Heart right ventricle (tissue), 16 donors: Measurements from ENCODE around the gene PLEKHD1. TPM values are rescaled to one million over a fixed set of nuclear protein-coding genes. Genes with fewer than 3 reads are reported as not detected.

ENCODE experiments used
- ATAC-seq, 8 donors: fragments of 200-7000 bp; cut with Tn5 transposase; one replicate each; pipeline ENCODE4 v1.9.1; 2020; ENCODE audit warnings: mild to moderate bottlenecking in 8 of 8, moderate library complexity in 8 of 8, moderate number of reproducible peaks in 1 of 8
- DNase-seq, 2 donors: peaks; one replicate each; pipeline ENCODE4 v3.0.0-alpha.2; 2020
- H3K27ac ChIP-seq, 10 donors: fragments of 200-600 bp; sonication (generic) in 2 of 10; one replicate each; pipeline versions ENCODE4 v1.5.0 to v1.8.0; 2020 to 2022; ENCODE audit warnings: mild to moderate bottlenecking in 3 of 10
- H3K27me3 ChIP-seq, 7 donors: fragments of 200-600 bp; one replicate each; pipeline ENCODE4 v1.8.0; 2021 to 2022; ENCODE audit warnings: mild to moderate bottlenecking in 2 of 7
- H3K36me3 ChIP-seq, 9 donors: fragments of 200-600 bp; sonication (generic) in 1 of 9; one replicate each; pipeline versions ENCODE4 v1.5.0 to v1.8.0; 2020 to 2022; ENCODE audit warnings: mild to moderate bottlenecking in 2 of 9
- H3K4me1 ChIP-seq, 9 donors: fragments of 200-600 bp; sonication (generic) in 1 of 9; one replicate each; pipeline versions ENCODE4 v1.5.0 to v1.8.0; 2020 to 2022; ENCODE audit warnings: mild to moderate bottlenecking in 4 of 9
- H3K4me3 ChIP-seq, 10 donors: fragments of 200-600 bp; sonication (generic) in 2 of 10; one replicate each; pipeline versions ENCODE4 v1.5.0 to v1.8.0; 2020 to 2022; ENCODE audit warnings: mild to moderate bottlenecking in 7 of 10, moderate library complexity in 2 of 10
- H3K9me3 ChIP-seq, 11 donors: fragments of 200-600 bp in 10 of 11; sonication (generic) in 2 of 11; one replicate each; pipeline versions ENCODE4 v1.5.0 to v1.8.0; 2013 to 2022; ENCODE audit warnings: mild to moderate bottlenecking in 2 of 11, control low read depth in 1 of 11, moderate library complexity in 1 of 11
- WGBS, 2 donors: extraction: QIAGEN DNeasy Blood & Tissue Kit; methylation state at CpG; one replicate each; pipeline ENCODE4 v1.1.7; 2013; ENCODE audit warnings: inconsistent platforms in 1 of 2; 5-methylcytosine and 5-hydroxymethylcytosine counted together
- intact Hi-C, 10 donors: fragments of 100-400 bp; cut with DNase I; formaldehyde crosslinking; loops; one replicate each; pipeline versions ENCODE4 v1.11.1 to v1.14.2; 2022
- long read RNA-seq, 3 donors: library from polyadenylated mRNA; unstranded; transcript quantifications; one replicate each; pipeline ENCODE4 v2.0.0, GENCODE V29; 2020 to 2021
- polyA plus RNA-seq, 2 donors: library from polyadenylated mRNA; stranded (reverse); fragments of 200-250 nt; gene quantifications; one replicate each; pipeline ENCODE4 v1.2.3, GENCODE V29; 2013
- total RNA-seq, 10 donors: library from RNA; stranded (reverse); fragmentation: NEBNext Ultra II Directional in 3 of 10; extraction: Animal tissue kit (Norgen Biotek cat#: 25700) in 3 of 10; gene quantifications; one replicate each; pipeline versions ENCODE4 v1.2.1 to v1.2.4, GENCODE V29; 2021 to 2023
- TF ChIP-seq, protein P1 (sequence below), 9 donors: fragments of 200-600 bp; sonication (generic) in 2 of 9; IDR thresholded peaks; one replicate each; pipeline versions ENCODE4 v1.5.0 to v1.8.0; 2021 to 2022; ENCODE audit warnings: antibody characterized with exemption in 9 of 9, mild to moderate bottlenecking in 5 of 9, moderate library complexity in 1 of 9
- donor health status: Arrhythmogenic right ventricular cardiomyopathy.
- donor health status: ischemic (EF 13 %, LVEDD 7.1; RV severe dilation, severe dysfunction).
- donor health status: healthy with polysubstance abuse.
- donor health status: DM: no; HTN: yes; CAD: no.
- donor health status: DM: no; HTN: no; CAD: no.
- donor health status: ischemic (EF 25% LVEDD 6.9; RV normal size, moderate dysfunction).
- donor health status: ischemic (EF 25% LVEDD 5.7; RV mildly dilated, moderate dysfunction).
- donor health status: healthy.
- donor health status: DM: yes; HTN: yes; CAD: no.
- donor health status: Ischemic cardiomyopathy.
- donor health status: ischemic (EF 35%, LVEDD 5.7; RV mildly dilated, moderate dysfunction).
- donor health status: nonischemic (EF 11% LVEDD 7.7; RV severe dilation, severe dysfunction).
- donor health status: DM: yes; HTN: yes; CAD: no.
- donor health status: PGD.
- donor health status: ischemic (EF 29% LVEDD 5.4; RV normal size, mild dysfunction).
- donor health status: nonischemic (EF 23%, LVEDD 6.1; RV moderate dilation, normal function).

Gene PLEKHD1
- total RNA-seq, result under 1 TPM in 8 of 10 donors, not detected in 2; 0.05 to 0.23 (median 0.16) TPM
- under 1 TPM; 0.01 to 0.15 TPM for polyA plus RNA-seq
- long read RNA-seq, donor 1, partial matches to known transcripts, result 0 of 1 reads
- long read RNA-seq, donor 1, other reads (novel, unspliced or antisense), result 1 of 1 reads
- long read RNA-seq, donor 2, partial matches to known transcripts, result 0 of 1 reads
- long read RNA-seq, donor 2, other reads (novel, unspliced or antisense), result 1 of 1 reads
- long read RNA-seq, donor 3, result 0 reads

DNA sequence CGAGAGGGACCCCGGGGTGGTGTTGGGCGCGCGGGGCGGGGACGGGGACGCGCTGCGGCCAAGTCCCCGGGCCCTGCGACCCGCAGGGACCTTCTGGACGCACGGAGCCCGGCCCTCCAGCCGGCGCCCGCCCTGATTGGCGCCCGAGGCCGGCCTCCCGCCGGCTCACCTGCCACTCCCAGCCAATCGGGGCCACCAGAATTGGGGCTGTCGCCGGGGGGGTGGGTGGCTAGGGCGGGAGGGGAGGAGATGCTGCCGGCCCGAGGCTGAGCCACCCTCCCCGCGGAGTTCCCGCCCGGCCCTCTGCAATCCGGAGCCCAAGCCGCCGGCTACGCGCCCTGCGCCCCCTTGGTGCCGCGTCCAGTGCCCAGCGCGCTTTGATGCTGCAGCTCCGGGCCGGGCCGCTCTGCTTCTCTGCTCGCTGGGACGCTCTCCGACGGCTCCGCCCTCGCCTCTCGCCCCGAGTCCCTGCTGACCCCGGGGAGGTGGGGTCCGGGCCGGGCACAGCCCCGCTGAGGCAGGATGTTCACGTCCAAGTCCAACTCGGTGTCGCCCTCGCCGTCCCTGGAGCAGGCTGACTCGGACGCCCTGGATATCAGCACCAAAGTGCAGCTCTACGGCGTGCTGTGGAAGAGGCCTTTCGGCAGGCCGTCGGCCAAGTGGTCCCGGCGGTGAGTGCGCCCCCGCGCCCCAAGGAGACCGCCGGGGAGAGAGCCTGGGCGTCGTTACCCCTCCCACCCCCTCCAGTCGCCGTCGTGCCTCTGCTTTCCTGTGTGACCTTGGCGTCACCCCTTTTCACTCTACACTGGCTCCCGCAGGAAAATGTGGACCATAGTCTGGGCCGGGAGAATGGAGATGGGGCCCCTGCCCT is at the start of gene PLEKHD1:
PLEKHD1 (plus strand) TSS at position 285 of the 871 bp plus-strand sequence; CDS start at position 523, 238 bp downstream.
- Histone ChIP-seq H3K27me3 (peaks cover 9 to 66% (median 38%) of the 10 kb centered on the region in 7 donors), H3K4me3 (peak within 1 kb of the TSS; percentile 12 to 50 (median 47)), H3K9me3 (no peaks in the 10 kb centered on the region), H3K27ac (no peak within 1 kb of the TSS), H3K36me3 (no peaks in the 10 kb centered on the region), H3K4me1 (peaks cover 0 to 20% (median 15%) of the 10 kb centered on the region in 9 donors)
- 2 to 3% methylated on average over 81 to 86 of the region's 86 CpGs for WGBS, 2 donors
- TF ChIP-seq, protein P1, sequence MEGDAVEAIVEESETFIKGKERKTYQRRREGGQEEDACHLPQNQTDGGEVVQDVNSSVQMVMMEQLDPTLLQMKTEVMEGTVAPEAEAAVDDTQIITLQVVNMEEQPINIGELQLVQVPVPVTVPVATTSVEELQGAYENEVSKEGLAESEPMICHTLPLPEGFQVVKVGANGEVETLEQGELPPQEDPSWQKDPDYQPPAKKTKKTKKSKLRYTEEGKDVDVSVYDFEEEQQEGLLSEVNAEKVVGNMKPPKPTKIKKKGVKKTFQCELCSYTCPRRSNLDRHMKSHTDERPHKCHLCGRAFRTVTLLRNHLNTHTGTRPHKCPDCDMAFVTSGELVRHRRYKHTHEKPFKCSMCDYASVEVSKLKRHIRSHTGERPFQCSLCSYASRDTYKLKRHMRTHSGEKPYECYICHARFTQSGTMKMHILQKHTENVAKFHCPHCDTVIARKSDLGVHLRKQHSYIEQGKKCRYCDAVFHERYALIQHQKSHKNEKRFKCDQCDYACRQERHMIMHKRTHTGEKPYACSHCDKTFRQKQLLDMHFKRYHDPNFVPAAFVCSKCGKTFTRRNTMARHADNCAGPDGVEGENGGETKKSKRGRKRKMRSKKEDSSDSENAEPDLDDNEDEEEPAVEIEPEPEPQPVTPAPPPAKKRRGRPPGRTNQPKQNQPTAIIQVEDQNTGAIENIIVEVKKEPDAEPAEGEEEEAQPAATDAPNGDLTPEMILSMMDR (IDR thresholded peaks at IDR 0.05), result no peak
- ATAC-seq (peak in 7 of 8 donors; percentile 23 to 54 (median 33)), DNase-seq (no peak)
- intact Hi-C loops, result no loop called here

DNA sequence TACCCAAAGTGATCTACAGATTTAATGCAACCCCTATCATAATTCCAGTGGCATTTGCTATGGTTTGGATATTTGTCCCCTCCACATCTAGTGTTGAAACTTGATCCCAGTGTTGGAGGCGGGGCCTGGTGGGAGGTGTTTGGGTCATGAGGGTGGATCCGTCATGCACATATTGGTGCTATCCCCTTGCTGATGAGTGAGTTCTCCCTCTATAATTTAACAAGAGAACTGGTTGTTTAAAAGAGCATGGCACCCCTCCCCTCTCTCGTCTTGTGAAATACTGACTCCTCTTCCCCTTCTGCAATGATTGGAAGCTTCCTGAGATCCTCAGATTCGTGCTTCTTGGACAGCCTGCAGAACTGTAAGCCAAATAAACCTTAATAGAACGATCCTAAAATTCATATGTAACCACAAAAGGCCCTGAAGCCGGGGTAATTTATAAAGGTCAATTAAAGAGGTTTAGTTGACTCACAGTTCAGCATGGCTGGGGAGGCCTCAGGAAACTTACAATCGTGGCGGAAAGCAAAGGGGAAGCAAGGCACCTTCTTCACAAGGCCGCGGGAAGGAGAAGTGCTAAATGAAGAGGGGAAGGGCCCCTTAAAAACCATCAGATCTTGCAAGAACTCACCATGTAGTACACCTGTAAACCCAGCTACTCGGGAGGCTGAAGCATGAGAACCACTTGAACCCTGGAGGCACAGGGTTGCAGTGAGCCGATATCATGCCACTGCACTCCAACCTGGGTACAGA is 44.8 kb upstream of the PLEKHD1 start:
- H3K9me3 ChIP-seq, result no peaks in the 10 kb centered on the region
- H3K27ac ChIP-seq, result no peak overlapping the region
- DNase-seq, result no peak
- no peak for ATAC-seq
- H3K4me3 ChIP-seq, result no peak overlapping the region
- H3K4me1 ChIP-seq, result peaks cover 0 to 8% (median 0%) of the 10 kb centered on the region in 9 donors
- TF ChIP-seq, protein P1 (IDR thresholded peaks at IDR 0.05), result no peak
- H3K36me3 ChIP-seq, result peaks cover 0 to 36% (median 4%) of the 10 kb centered on the region in 9 donors
- 89 to 94% methylated on average over 12 of the region's 12 CpGs for WGBS, 2 donors
- intact Hi-C loops, result no loop called here
- H3K27me3 ChIP-seq, result no peaks in the 10 kb centered on the region

DNA sequence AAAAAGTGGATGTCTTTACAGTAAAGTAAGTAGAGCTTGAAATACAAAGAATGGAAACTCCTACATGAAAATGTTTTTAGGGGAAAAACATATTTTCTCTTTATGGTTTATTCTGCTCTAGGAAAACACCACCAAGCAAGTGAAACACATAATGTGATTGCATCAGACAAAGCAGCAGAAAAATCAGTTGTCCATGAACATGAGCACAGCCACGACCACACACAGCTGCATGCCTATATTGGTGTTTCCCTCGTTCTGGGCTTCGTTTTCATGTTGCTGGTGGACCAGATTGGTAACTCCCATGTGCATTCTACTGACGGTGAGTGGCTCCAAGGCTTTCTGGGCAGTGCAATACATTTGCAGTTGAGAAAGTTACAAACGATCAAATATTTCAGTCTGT is 42.6 kb upstream of the PLEKHD1 start:
- H3K4me1 ChIP-seq, result peaks cover 0 to 8% (median 0%) of the 10 kb centered on the region in 9 donors
- DNase-seq (no peak), ATAC-seq (no peak)
- intact Hi-C loops, result no loop called here
- WGBS, 2 donors, result 85 to 86% methylated on average over 5 of the region's 5 CpGs
- no peak overlapping the region for H3K27ac ChIP-seq
- H3K27me3 ChIP-seq, result no peaks in the 10 kb centered on the region
- TF ChIP-seq, protein P1 (IDR thresholded peaks at IDR 0.05), result no peak
- H3K4me3 ChIP-seq, result no peak overlapping the region
- H3K9me3 ChIP-seq, result no peaks in the 10 kb centered on the region
- peaks cover 0 to 38% (median 4%) of the 10 kb centered on the region in 9 donors for H3K36me3 ChIP-seq

DNA sequence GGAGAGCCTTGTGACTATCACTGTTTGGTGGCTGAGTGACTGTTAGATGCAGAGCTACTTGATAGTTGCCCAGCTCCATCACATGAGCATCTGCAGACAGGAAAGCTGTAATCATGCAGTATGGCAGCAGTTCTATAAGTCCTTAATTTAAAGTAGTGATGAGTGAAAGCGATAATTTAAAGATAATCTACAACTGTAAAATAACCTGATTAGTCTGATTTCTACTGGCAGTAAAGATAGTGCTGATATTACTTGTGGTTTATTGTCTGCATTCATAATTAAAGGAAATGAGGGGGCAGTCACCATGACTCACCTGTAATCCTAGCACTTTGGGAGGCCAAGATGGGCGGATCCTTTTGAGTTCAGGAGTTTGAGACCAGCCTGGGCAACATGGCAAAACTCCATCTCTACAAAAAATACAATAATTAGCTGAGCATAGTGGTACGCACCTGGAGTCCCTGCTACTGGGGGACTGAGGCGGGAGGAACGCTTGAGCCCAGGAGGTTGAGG is 41.2 kb upstream of the PLEKHD1 start:
- intact Hi-C loops, result no loop called here
- no peak overlapping the region for H3K4me3 ChIP-seq
- H3K27me3 ChIP-seq, result no peaks in the 10 kb centered on the region
- WGBS, 2 donors, result 98 to 99% methylated on average over 5 of the region's 5 CpGs
- TF ChIP-seq, protein P1 (IDR thresholded peaks at IDR 0.05), result no peak
- H3K4me1 ChIP-seq, result peaks cover 0 to 8% (median 0%) of the 10 kb centered on the region in 9 donors
- ATAC-seq (no peak), DNase-seq (no peak)
- no peaks in the 10 kb centered on the region for H3K9me3 ChIP-seq
- no peak overlapping the region for H3K27ac ChIP-seq
- peaks cover 0 to 41% (median 4%) of the 10 kb centered on the region in 9 donors for H3K36me3 ChIP-seq
